ENCODE results near the gene NLK.

NLK gene

DNA sequence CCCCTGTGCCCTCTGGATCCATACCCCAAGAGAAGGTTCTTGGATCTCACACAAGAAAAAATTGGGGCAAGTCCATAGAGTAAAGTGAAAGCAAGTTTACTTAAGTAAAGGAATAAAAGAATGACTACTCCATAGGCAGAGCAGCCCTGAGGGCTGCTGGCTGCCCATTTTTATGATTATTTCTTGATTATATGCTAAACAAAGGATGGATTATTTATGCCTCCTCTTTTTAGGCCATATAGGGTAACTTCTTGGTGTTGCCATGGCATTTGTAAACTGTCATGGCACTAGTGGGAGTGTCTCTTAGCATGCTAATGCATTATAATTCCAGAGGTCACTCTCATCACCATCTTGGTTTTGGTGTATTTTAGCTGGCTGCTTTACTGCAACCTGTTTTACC lies 70.8 kb downstream of the NLK start:
- no peak for DNase-seq (ENCODE audit: low read depth)
- in situ Hi-C loops (cut with HindIII; ENCODE audit: low sequenced_read_pairs): no loop called here
- TF ChIP-seq, protein P1, sequence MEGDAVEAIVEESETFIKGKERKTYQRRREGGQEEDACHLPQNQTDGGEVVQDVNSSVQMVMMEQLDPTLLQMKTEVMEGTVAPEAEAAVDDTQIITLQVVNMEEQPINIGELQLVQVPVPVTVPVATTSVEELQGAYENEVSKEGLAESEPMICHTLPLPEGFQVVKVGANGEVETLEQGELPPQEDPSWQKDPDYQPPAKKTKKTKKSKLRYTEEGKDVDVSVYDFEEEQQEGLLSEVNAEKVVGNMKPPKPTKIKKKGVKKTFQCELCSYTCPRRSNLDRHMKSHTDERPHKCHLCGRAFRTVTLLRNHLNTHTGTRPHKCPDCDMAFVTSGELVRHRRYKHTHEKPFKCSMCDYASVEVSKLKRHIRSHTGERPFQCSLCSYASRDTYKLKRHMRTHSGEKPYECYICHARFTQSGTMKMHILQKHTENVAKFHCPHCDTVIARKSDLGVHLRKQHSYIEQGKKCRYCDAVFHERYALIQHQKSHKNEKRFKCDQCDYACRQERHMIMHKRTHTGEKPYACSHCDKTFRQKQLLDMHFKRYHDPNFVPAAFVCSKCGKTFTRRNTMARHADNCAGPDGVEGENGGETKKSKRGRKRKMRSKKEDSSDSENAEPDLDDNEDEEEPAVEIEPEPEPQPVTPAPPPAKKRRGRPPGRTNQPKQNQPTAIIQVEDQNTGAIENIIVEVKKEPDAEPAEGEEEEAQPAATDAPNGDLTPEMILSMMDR (IDR thresholded peaks at IDR 0.05; ENCODE audit: low read depth, low read length, missing control alignments): no peak
- H3K4me3 ChIP-seq (ENCODE audit: low read depth, low read length): no peak overlapping the region

DNA sequence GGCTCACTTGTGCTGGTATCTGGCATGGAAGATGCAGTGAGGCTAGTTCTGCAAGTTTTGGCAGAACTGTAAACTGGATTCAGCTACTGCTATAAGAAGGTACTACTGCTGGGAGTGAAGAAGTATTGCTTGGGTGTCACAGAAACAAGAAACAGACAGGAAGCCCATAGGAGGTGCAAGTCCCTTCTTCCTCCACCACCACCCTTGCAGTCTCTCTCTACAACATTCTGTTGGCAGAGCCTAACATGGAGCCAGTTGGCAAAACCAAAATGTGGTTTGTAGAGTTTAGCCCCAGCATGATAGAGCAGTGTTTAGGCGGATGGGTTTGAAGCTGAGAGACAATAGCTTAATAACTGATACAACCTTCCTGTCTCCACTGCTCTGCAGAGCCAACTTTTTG lies 72.6 kb downstream of the NLK start:
- no peak for DNase-seq (ENCODE audit: low read depth)
- no peak overlapping the region for H3K4me3 ChIP-seq (ENCODE audit: low read depth, low read length)
- TF ChIP-seq, protein P1 (IDR thresholded peaks at IDR 0.05; ENCODE audit: low read depth, low read length, missing control alignments): no peak
- in situ Hi-C loops (cut with HindIII; ENCODE audit: low sequenced_read_pairs): no loop called here

DNA sequence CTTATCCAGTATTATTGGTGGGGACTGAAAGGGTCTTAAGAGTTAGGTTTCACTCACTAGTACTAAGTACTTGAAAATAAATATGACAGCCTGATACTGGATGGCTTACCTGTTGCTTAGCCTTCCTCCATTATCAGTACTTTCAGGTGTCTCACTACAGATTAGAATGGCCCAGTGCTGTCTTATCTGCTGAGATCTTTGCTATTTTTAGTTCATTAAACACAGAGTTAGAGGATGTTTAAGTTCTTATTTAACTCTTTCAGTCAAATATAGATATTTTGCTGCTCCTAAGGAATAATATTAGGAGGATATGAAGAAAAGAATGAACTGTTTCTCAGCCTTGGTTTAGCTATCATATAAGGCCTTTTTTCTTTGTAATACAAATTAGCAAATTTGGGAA lies 74.8 kb downstream of the NLK start:
- TF ChIP-seq, protein P1 (IDR thresholded peaks at IDR 0.05; ENCODE audit: low read depth, low read length, missing control alignments): no peak
- in situ Hi-C loops (cut with HindIII; ENCODE audit: low sequenced_read_pairs): no loop called here
- DNase-seq (ENCODE audit: low read depth): no peak
- no peak overlapping the region for H3K4me3 ChIP-seq (ENCODE audit: low read depth, low read length)

DNA sequence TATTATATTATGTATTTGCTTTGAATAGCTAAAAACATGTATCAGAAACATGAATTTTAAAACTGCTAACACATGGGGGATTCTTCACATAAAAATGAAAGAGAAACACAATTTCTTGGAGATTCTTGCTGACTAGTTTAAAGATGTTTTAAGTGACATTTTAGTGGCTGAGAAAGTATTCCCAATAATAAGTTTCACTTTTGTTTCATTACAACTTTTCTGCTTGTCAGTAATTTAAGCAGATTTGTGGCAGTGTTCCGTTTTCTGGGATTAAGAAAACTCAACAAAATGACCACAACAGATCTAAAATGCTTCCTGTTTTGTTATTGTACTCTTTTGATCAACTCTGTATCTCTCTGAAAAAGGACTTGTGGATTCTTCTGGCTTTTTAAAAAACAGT lies 75.9 kb downstream of the NLK start:
- in situ Hi-C loops (cut with HindIII; ENCODE audit: low sequenced_read_pairs): no loop called here
- TF ChIP-seq, protein P1 (IDR thresholded peaks at IDR 0.05; ENCODE audit: low read depth, low read length, missing control alignments): no peak
- no peak overlapping the region for H3K4me3 ChIP-seq (ENCODE audit: low read depth, low read length)
- DNase-seq (ENCODE audit: low read depth): no peak

DNA sequence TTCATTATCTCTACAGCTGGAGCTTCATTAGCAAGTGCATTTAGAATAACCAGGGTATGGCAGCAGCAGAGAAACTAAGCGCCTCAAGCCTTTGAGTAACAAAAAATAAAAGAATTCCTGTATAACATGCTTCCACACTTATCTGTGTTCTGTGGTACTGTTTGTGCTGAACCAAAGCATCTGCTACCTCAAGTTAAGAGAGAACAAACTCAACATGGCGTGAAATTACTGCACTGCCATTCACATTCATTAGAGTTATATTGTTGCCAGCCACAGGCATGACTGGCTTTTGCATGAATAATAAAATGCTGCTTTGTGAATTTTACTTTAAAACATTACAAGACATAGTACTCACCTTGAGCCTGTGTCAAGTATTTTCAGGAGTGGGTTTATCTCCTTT lies 76.6 kb downstream of the NLK start:
- TF ChIP-seq, protein P1 (IDR thresholded peaks at IDR 0.05; ENCODE audit: low read depth, low read length, missing control alignments): no peak
- no peak overlapping the region for H3K4me3 ChIP-seq (ENCODE audit: low read depth, low read length)
- in situ Hi-C loops (cut with HindIII; ENCODE audit: low sequenced_read_pairs): no loop called here
- DNase-seq (ENCODE audit: low read depth): no peak

DNA sequence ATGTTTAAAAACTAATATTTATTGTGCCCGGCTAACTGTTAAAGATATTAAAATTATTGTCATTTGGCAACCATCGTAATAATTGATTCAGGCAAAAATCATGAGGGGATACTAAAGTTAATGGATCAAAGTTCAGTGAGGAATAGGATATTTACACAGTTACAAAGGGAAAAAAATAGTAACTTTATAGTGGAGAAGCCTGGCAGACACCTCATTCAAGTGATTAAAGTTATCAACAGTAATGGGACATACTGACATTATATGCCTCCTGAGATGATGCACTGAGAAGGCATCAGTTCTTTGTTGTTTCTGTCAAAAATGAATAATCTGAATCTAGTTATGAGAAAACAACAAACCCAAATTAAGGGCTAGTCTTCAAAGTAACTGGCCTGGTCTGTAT lies 77.1 kb downstream of the NLK start:
- in situ Hi-C loops (cut with HindIII; ENCODE audit: low sequenced_read_pairs): no loop called here
- no peak overlapping the region for H3K4me3 ChIP-seq (ENCODE audit: low read depth, low read length)
- no peak for DNase-seq (ENCODE audit: low read depth)
- TF ChIP-seq, protein P1 (IDR thresholded peaks at IDR 0.05; ENCODE audit: low read depth, low read length, missing control alignments): no peak

DNA sequence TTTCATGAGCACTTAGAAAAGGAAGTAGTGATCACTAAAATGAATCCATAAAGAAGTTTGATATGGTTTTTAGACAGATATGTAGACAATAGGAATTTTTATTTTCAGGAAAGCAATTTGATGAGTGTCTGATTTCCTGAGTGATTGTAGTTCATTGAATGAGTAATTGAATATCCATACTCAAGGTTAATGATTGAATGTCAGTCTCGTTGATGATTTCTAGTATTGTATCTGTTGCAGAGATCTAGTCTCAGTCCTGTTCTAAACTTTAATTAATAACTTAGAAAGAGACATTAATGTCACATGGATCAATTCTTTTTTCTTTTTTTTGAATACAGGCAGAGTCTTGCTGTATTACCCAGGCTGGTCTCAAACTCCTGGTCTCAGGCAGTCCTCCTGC lies 78.3 kb downstream of the NLK start:
- in situ Hi-C loops (cut with HindIII; ENCODE audit: low sequenced_read_pairs): no loop called here
- H3K4me3 ChIP-seq (ENCODE audit: low read depth, low read length): no peak overlapping the region
- TF ChIP-seq, protein P1 (IDR thresholded peaks at IDR 0.05; ENCODE audit: low read depth, low read length, missing control alignments): no peak
- DNase-seq (ENCODE audit: low read depth): no peak
